ENCODE data around the gene FHAD1.

Gene FHAD1

DNA sequence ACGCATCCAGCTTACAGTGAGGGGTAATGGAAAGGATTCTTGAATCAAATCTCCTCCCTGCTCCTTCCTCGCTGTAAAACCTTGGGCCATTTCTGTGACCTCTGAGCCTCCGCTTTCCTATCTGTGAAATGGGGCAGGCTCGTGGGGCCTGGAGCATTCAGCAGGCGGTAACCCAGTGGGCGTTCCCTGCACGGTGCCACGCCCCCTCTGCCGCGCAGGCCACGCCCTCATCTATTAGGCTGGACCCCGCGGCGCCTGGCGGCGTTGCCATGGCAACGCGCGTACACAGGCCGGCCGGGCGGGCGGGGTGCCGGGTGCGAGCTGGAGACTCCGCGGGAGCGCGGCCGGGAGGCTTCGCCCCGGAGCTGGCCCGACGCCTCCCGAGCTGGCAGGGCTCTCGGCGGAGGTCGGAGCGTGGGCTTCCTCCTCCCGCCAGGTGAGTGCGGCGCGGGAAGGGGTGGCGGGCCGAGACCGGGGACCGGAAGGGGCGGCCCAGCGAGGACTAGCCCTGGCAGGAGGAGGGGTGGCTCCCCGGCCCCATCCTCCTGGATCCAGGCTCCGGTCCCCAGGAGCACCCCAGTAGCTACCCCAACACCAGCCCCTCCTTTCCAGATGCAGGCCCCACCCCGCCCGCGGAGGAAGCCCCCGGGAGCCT lies at the start of gene FHAD1:
Gene FHAD1, plus strand, starts transcription at position 264 of the 655 bp plus-strand sequence. CDS start 4,562 bp downstream, outside the sequence.
- Histone ChIP-seq H2AFZ (ENCODE audit: low read depth, low read length) (no peak within 1 kb of the TSS), H3K27me3 (ENCODE audit: low read depth, low read length) (peaks cover 11% of the 10 kb centered on the region; the same call in 1 of the 2 replicates), H3K36me3 (replicated peaks; ENCODE audit: low read depth, low read length) (no peaks in the 10 kb centered on the region), H3K4me3 (ENCODE audit: low read length) (no peak within 1 kb of the TSS), H3K9me3 (ENCODE audit: insufficient read depth, low read length) (no peaks in the 10 kb centered on the region), H3K4me2 (ENCODE audit: low read length) (no peak within 1 kb of the TSS), H3K27ac (ENCODE audit: low read length) (no peak within 1 kb of the TSS), H3K79me2 (ENCODE audit: low read length) (no peaks in the 10 kb centered on the region), H3K4me1 (ENCODE audit: low read length) (peaks cover 12% of the 10 kb centered on the region), H3K9ac (ENCODE audit: low read length) (no peak within 1 kb of the TSS), H4K20me1 (ENCODE audit: insufficient read depth, low read length) (no peaks in the 10 kb centered on the region)
- TF ChIP-seq, protein P1, sequence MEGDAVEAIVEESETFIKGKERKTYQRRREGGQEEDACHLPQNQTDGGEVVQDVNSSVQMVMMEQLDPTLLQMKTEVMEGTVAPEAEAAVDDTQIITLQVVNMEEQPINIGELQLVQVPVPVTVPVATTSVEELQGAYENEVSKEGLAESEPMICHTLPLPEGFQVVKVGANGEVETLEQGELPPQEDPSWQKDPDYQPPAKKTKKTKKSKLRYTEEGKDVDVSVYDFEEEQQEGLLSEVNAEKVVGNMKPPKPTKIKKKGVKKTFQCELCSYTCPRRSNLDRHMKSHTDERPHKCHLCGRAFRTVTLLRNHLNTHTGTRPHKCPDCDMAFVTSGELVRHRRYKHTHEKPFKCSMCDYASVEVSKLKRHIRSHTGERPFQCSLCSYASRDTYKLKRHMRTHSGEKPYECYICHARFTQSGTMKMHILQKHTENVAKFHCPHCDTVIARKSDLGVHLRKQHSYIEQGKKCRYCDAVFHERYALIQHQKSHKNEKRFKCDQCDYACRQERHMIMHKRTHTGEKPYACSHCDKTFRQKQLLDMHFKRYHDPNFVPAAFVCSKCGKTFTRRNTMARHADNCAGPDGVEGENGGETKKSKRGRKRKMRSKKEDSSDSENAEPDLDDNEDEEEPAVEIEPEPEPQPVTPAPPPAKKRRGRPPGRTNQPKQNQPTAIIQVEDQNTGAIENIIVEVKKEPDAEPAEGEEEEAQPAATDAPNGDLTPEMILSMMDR (IDR thresholded peaks at IDR 0.05; ENCODE audit: low read depth, low read length): no peak
- no peak for TF ChIP-seq EZH2phosphoT487 (IDR thresholded peaks at IDR 0.05; ENCODE audit: low read depth)

DNA sequence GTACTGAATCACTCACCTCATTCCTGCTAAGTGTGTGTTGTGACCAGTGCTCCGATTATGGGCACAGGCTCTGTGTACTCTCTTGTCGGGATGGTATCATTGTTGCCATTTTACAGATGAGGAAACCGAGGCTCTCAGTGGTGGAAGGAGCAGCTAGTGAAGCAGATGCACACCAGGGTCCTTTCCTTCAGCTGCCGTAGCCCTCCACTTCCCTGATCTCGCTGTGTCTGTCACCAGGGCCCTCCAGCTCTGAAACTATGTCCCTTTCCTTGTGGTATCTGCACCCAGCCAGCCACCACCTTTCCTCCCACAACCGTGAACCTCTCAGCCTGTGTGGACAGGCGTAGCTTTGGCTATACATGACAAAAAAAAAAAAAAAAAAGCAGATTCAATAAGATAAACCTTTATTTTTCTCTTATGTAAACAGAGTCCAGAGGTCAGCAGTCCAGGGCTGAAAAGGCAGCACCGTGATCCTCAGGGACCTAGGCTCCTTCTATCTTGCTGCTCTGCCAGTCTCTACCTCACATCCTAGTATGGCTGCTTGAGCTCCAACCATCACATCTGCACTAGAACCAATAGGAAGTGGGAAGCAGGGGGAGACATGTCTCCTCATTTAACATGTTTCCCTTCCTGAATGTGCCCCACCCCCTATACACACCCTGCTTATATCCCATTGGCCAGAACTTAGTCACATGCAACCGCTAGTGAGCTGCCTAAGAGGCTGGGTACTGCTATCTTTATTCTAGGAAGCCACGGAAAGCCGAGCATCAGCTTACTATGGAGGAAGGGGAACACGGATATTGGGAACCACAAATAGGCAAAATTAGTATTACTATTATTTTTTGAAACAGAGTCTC lies 49.2 kb upstream of the FHAD1 start:
- Histone ChIP-seq H3K4me1 (ENCODE audit: low read length) (peaks cover 3% of the 10 kb centered on the region; the same call in 1 of the 2 replicates), H4K20me1 (ENCODE audit: insufficient read depth, low read length) (no peaks in the 10 kb centered on the region), H3K9me3 (ENCODE audit: insufficient read depth, low read length) (no peaks in the 10 kb centered on the region), H3K4me2 (ENCODE audit: low read length) (no peak overlapping the region), H3K36me3 (replicated peaks; ENCODE audit: low read depth, low read length) (no peaks in the 10 kb centered on the region), H3K9ac (ENCODE audit: low read length) (no peak overlapping the region), H3K27ac (ENCODE audit: low read length) (no peak overlapping the region), H3K27me3 (ENCODE audit: low read depth, low read length) (no peaks in the 10 kb centered on the region), H3K79me2 (ENCODE audit: low read length) (no peaks in the 10 kb centered on the region), H2AFZ (ENCODE audit: low read depth, low read length) (no peak overlapping the region), H3K4me3 (ENCODE audit: low read length) (no peak overlapping the region)
- no peak for TF ChIP-seq EZH2phosphoT487 (IDR thresholded peaks at IDR 0.05; ENCODE audit: low read depth)
- TF ChIP-seq, protein P1 (IDR thresholded peaks at IDR 0.05; ENCODE audit: low read depth, low read length): no peak

DNA sequence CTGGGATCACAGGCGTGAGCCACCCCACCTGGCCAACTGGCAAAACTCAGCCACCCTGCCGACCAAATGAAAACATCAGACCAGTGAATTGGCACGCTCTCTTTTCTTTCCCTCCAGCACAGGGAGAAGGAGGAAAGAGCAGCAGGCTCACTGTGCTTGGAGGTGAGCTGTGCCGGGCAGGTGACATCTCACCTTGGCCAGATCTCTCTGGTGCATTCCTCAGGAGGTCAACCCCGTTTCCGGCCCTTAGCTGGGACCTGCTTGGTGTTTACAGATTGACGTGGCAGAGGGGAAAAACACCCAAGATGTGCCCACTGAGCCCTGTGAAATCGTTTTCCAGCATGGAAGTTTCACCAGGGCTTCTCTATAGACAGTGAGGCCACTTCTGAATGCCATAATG lies 48.3 kb upstream of the FHAD1 start:
- no peak overlapping the region for H3K27ac ChIP-seq (ENCODE audit: low read length)
- no peaks in the 10 kb centered on the region for H4K20me1 ChIP-seq (ENCODE audit: insufficient read depth, low read length)
- H2AFZ ChIP-seq (ENCODE audit: low read depth, low read length): no peak overlapping the region
- H3K27me3 ChIP-seq (ENCODE audit: low read depth, low read length): no peaks in the 10 kb centered on the region
- H3K4me3 ChIP-seq (ENCODE audit: low read length): no peak overlapping the region
- H3K4me2 ChIP-seq (ENCODE audit: low read length): no peak overlapping the region
- no peak for TF ChIP-seq EZH2phosphoT487 (IDR thresholded peaks at IDR 0.05; ENCODE audit: low read depth)
- TF ChIP-seq, protein P1 (IDR thresholded peaks at IDR 0.05; ENCODE audit: low read depth, low read length): no peak
- peaks cover 3% of the 10 kb centered on the region; the same call in 1 of the 2 replicates for H3K4me1 ChIP-seq (ENCODE audit: low read length)
- no peaks in the 10 kb centered on the region for H3K79me2 ChIP-seq (ENCODE audit: low read length)
- no peaks in the 10 kb centered on the region for H3K36me3 ChIP-seq (replicated peaks; ENCODE audit: low read depth, low read length)
- H3K9me3 ChIP-seq (ENCODE audit: insufficient read depth, low read length): no peaks in the 10 kb centered on the region
- H3K9ac ChIP-seq (ENCODE audit: low read length): no peak overlapping the region

GRCh38 chr1:15201221-15201620 lies 45.8 kb upstream of the FHAD1 start:
- H3K27me3 ChIP-seq (ENCODE audit: low read depth, low read length): no peaks in the 10 kb centered on the region
- H3K36me3 ChIP-seq (replicated peaks; ENCODE audit: low read depth, low read length): no peaks in the 10 kb centered on the region
- no peaks in the 10 kb centered on the region for H3K79me2 ChIP-seq (ENCODE audit: low read length)
- TF ChIP-seq EZH2phosphoT487 (IDR thresholded peaks at IDR 0.05; ENCODE audit: low read depth): no peak
- H3K4me1 ChIP-seq (ENCODE audit: low read length): peaks cover 3% of the 10 kb centered on the region; the same call in 1 of the 2 replicates
- H3K4me2 ChIP-seq (ENCODE audit: low read length): no peak overlapping the region
- no peaks in the 10 kb centered on the region for H3K9me3 ChIP-seq (ENCODE audit: insufficient read depth, low read length)
- H3K4me3 ChIP-seq (ENCODE audit: low read length): no peak overlapping the region
- no peak overlapping the region for H3K9ac ChIP-seq (ENCODE audit: low read length)
- H2AFZ ChIP-seq (ENCODE audit: low read depth, low read length): no peak overlapping the region
- H3K27ac ChIP-seq (ENCODE audit: low read length): no peak overlapping the region
- H4K20me1 ChIP-seq (ENCODE audit: insufficient read depth, low read length): no peaks in the 10 kb centered on the region
